WTC11 (cell line): ENCODE measurements around the gene ZNF780B.

Source experiments
- AFF4 ChIP-seq: sonication (generic); formaldehyde crosslinking; IDR thresholded peaks from 2 replicates; pipeline ENCODE4 v1.8.1; 2023; ENCODE audit warnings: mild to moderate bottlenecking, missing genetic modification reagents, borderline replicate concordance
- ATF2 ChIP-seq: sonication (generic); formaldehyde crosslinking; IDR thresholded peaks from 2 replicates; pipeline ENCODE4 v1.8.1; 2022; ENCODE audit warnings: low read depth, missing genetic modification reagents, borderline replicate concordance
- CTCF ChIP-seq: fragments of 200-600 bp; IDR thresholded peaks from 2 replicates; pipeline ENCODE4 v1.8.0; 2022; ENCODE audit warnings: antibody characterized with exemption
- ETV6 ChIP-seq: sonication (generic); formaldehyde crosslinking; IDR thresholded peaks from 2 replicates; pipeline ENCODE4 v1.8.1; 2022; ENCODE audit warnings: mild to moderate bottlenecking, missing genetic modification reagents
- HMGXB4 ChIP-seq: sonication (generic); formaldehyde crosslinking; IDR thresholded peaks from 2 replicates; pipeline ENCODE4 v1.8.1; 2023; ENCODE audit warnings: mild to moderate bottlenecking, moderate library complexity, missing genetic modification reagents
- KAT7 ChIP-seq: sonication (generic); formaldehyde crosslinking; IDR thresholded peaks from 2 replicates; pipeline ENCODE4 v1.8.1; 2023; ENCODE audit warnings: missing genetic modification reagents, mild to moderate bottlenecking, borderline replicate concordance
- MAX ChIP-seq: sonication (generic); formaldehyde crosslinking; IDR thresholded peaks from 2 replicates; pipeline ENCODE4 v1.8.0; 2022; ENCODE audit warnings: mild to moderate bottlenecking, missing genetic modification reagents
- USF2 ChIP-seq: sonication (generic); formaldehyde crosslinking; IDR thresholded peaks from 2 replicates; pipeline ENCODE4 v1.8.1; 2023; ENCODE audit warnings: mild to moderate bottlenecking, missing genetic modification reagents, moderate library complexity

GRCh38 chr19:40033989-40034560, 22.0 kb downstream of the ZNF780B start:
- TF ChIP-seq ETV6 (no peak), CTCF (no peak), MAX (no peak), ATF2 (no peak), HMGXB4 (no peak), AFF4 (CRISPR knock-in tag) (no peak), USF2 (CRISPR knock-in tag) (no peak), KAT7 (no peak)
